ENCODE results near the gene ZSCAN26. TPM values are rescaled to one million over a fixed set of nuclear protein-coding genes. Genes with fewer than 3 reads are reported as not detected.

Gene ZSCAN26
- total RNA-seq, 1 experiment from 2014 or later = 9.0 TPM

DNA sequence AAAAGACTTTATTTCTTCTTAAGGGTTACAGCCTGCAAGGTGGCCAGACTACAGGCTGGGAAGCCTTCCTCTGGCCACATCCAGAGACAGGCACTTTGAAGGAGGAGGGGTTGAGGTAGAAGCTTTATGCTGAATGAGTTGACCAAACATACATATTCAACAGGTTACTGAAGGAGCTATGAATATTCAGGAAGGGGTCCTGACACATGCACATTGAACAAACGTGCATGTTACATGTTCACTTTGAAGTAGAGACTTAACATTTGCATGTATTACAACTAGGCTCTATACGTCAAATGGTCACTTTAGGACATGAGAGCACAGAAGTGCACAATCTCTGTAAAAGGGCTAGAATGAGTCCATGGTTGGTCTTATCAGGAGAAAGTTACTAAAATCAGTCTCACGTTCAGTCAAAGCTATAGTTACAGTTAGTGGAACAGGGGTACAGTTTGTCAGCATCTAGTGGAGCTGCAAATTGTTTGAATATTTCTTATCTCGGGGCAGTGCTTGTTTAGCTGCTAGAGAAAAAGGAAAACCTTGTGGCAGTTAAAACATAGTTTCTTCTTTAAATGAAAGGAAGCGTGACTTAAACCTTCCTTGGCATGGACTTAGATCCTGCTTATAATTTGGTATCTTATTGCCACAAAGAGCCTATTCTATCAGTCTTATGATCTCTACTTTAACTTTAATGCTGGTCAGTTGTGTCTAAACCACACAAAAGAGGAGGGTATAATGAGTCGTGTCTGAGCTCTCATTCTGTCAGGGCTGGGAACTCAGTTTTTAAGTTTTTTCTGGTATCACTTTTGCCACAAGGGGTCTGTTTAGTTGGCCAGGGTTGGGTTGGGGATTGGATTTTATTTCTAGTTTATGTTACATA, 46.4 kb upstream of the ZSCAN26 start:
- Mint-ChIP-seq H3K4me3 (no peak overlapping the region), H3K27ac (no peak overlapping the region), H3K9me3 (no peaks in the 10 kb centered on the region), H3K4me1 (peaks cover 6 to 16% of the 10 kb centered on the region in 2 experiments), H3K36me3 (ENCODE audit: insufficient read depth in 1 of 3, low read depth in 3 of 3) (no peaks in the 10 kb centered on the region; a peak in 1 of 7 replicates), H3K27me3 (ENCODE audit: low read depth) (peaks cover 82% of the 10 kb centered on the region)
- Histone ChIP-seq H2BK120ac (ENCODE audit: low read depth, low read length, poor library complexity, severe bottlenecking) (no peak overlapping the region), H3K23ac (ENCODE audit: insufficient read length, low read depth, low read length) (no peak overlapping the region), H3K23me2 (ENCODE audit: insufficient read length, low read depth, low read length, poor library complexity, severe bottlenecking) (peaks cover 11% of the 10 kb centered on the region), H4K5ac (ENCODE audit: insufficient read length, low read depth, low read length) (no peak overlapping the region), H4K20me1 (ENCODE audit: control insufficient read depth, insufficient read depth, insufficient read length) (no peaks in the 10 kb centered on the region), H2AFZ (ENCODE audit: low read length) (no peak overlapping the region), H4K8ac (replicated peaks; ENCODE audit: insufficient read length, low read depth, low read length) (no peak overlapping the region), H3T11ph (ENCODE audit: low read length) (no peak overlapping the region), H3K4me2 (ENCODE audit: insufficient read depth, insufficient read length, low read length) (no peak overlapping the region), H3K27ac (ENCODE audit: insufficient read length, low read depth, low read length) (no peak overlapping the region), H3K14ac (ENCODE audit: insufficient read depth, low read length) (no peak overlapping the region), H3K4me1 (ENCODE audit: insufficient read depth, low read length) (no peaks in the 10 kb centered on the region), H2BK5ac (ENCODE audit: insufficient read length, low read length) (no peak overlapping the region), H3K9ac (ENCODE audit: extremely low read depth, insufficient read length, low read length) (no peak overlapping the region), H2BK20ac (ENCODE audit: low read depth, low read length, poor library complexity, severe bottlenecking) (no peak overlapping the region), H3K79me2 (ENCODE audit: insufficient read depth, low read length) (no peaks in the 10 kb centered on the region), H2BK15ac (ENCODE audit: low read depth, low read length) (no peak overlapping the region), H2AK5ac (ENCODE audit: insufficient read length, low read length) (no peak overlapping the region), H3K27me3 (ENCODE audit: insufficient read depth, low read length) (peaks cover 6% of the 10 kb centered on the region; the same call in 1 of the 2 replicates), H3K9me3 (ENCODE audit: control insufficient read depth, low read depth, low read length) (no peaks in the 10 kb centered on the region), H3K18ac (ENCODE audit: insufficient read length, low read depth, low read length) (no peak overlapping the region), H3K79me1 (ENCODE audit: insufficient read depth, low read depth, low read length, poor library complexity, severe bottlenecking) (no peaks in the 10 kb centered on the region), H2BK12ac (ENCODE audit: insufficient read length, low read depth, low read length) (no peak overlapping the region), H4K91ac (ENCODE audit: insufficient read length, low read depth, low read length) (no peak overlapping the region), H3K56ac (ENCODE audit: insufficient read length, low read depth, low read length) (no peak overlapping the region), H3K4ac (ENCODE audit: low read depth, low read length) (no peak overlapping the region)
- no CpG with 5 or more reads among the region's 6 CpGs for WGBS (ENCODE audit: extremely low coverage, insufficient read length, low lambda C conversion rate)
- DNase-seq = no peak
- TF ChIP-seq, protein P1, sequence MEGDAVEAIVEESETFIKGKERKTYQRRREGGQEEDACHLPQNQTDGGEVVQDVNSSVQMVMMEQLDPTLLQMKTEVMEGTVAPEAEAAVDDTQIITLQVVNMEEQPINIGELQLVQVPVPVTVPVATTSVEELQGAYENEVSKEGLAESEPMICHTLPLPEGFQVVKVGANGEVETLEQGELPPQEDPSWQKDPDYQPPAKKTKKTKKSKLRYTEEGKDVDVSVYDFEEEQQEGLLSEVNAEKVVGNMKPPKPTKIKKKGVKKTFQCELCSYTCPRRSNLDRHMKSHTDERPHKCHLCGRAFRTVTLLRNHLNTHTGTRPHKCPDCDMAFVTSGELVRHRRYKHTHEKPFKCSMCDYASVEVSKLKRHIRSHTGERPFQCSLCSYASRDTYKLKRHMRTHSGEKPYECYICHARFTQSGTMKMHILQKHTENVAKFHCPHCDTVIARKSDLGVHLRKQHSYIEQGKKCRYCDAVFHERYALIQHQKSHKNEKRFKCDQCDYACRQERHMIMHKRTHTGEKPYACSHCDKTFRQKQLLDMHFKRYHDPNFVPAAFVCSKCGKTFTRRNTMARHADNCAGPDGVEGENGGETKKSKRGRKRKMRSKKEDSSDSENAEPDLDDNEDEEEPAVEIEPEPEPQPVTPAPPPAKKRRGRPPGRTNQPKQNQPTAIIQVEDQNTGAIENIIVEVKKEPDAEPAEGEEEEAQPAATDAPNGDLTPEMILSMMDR (conservative IDR thresholded peaks at IDR 0.05) = no peak
